Thoracic aorta (tissue), 2 donors: Measurements from ENCODE around the gene SAP30L. TPM values are rescaled to one million over a fixed set of nuclear protein-coding genes. Genes with fewer than 3 reads are reported as not detected.

Source experiments
- ATAC-seq: fragments of 150-250 bp; one replicate; pipeline ENCODE4 v1.8.0; 2017; ENCODE audit warnings: low read depth; ENCODE audit not compliant: insufficient number of reproducible peaks, low FRiP score
- DNase-seq: peaks from one replicate; pipeline ENCODE4 v3.0.0-alpha.2; 2020; ENCODE audit warnings: low spot score
- H3K27ac ChIP-seq, 2 donors: fragments of 200-600 bp; sonication (generic); 1 replicate in 1 of 2; 2 replicates in 1 of 2; pipeline ENCODE4 v1.5.1; 2016; ENCODE audit warnings: mild to moderate bottlenecking in 2 of 2, moderate library complexity in 2 of 2
- H3K27me3 ChIP-seq: fragments of 200-600 bp; sonication (generic); replicated peaks from 2 replicates; pipeline ENCODE4 v1.6.0; 2016; ENCODE audit warnings: mild to moderate bottlenecking; ENCODE audit not compliant: insufficient read depth
- H3K36me3 ChIP-seq: fragments of 200-600 bp; sonication (generic); one replicate; pipeline ENCODE4 v1.5.1; 2016
- H3K4me1 ChIP-seq, 2 donors: fragments of 200-600 bp; sonication (generic); 1 replicate in 1 of 2; 2 replicates in 1 of 2; pipeline versions ENCODE4 v1.5.1 to v1.6.0; 2016; ENCODE audit warnings: low read depth in 2 of 2, mild to moderate bottlenecking in 1 of 2; ENCODE audit not compliant: control insufficient read depth in 1 of 2
- H3K4me3 ChIP-seq: fragments of 200-600 bp; sonication (generic); 2 replicates; pipeline ENCODE4 v1.5.1; 2016; ENCODE audit warnings: mild to moderate bottlenecking
- H3K9me3 ChIP-seq: fragments of 200-600 bp; sonication (generic); 2 replicates; pipeline ENCODE4 v1.5.1; 2016
- CTCF ChIP-seq: fragments of 200-600 bp; sonication (generic); IDR thresholded peaks from one replicate; pipeline ENCODE4 v1.5.1; 2019; ENCODE audit warnings: antibody characterized with exemption
- total RNA-seq, 2 donors: library from RNA; depleted of rRNA; stranded (reverse); fragments of >200 nt; gene quantifications; one replicate each; pipeline versions ENCODE4 v1.1.0 to v1.2.3, GENCODE V29; 2016

Gene SAP30L
- total RNA-seq, 2 donors from 2014 or later: 43.7 to 85.6 TPM

- Histone ChIP-seq H3K27me3 (no peaks in the 10 kb centered on the region), H3K4me1 (no peaks in the 10 kb centered on the region), H3K27ac (no peak overlapping the region), H3K9me3 (no peaks in the 10 kb centered on the region), H3K4me3 (no peak overlapping the region), H3K36me3 (no peaks in the 10 kb centered on the region)
- ATAC-seq (no peak), DNase-seq (no peak)
- TF ChIP-seq CTCF: no peak
These were observed 16.5 kb upstream of the SAP30L start for GRCh38 chr5:154429341-154429740.

- H3K27me3 ChIP-seq: no peaks in the 10 kb centered on the region
- no peak for TF ChIP-seq CTCF
- no peak overlapping the region for H3K27ac ChIP-seq
- no peak overlapping the region for H3K4me3 ChIP-seq
- H3K36me3 ChIP-seq: no peaks in the 10 kb centered on the region
- ATAC-seq: no peak
- no peaks in the 10 kb centered on the region for H3K9me3 ChIP-seq
- no peak for DNase-seq
- no peaks in the 10 kb centered on the region for H3K4me1 ChIP-seq
These were observed 15.3 kb upstream of the SAP30L start for GRCh38 chr5:154430466-154430865.

GRCh38 chr5:154430961-154431630, 14.7 kb upstream of the SAP30L start:
- no peak overlapping the region for H3K4me3 ChIP-seq
- ATAC-seq (no peak), DNase-seq (no peak)
- H3K4me1 ChIP-seq: no peaks in the 10 kb centered on the region
- H3K36me3 ChIP-seq: no peaks in the 10 kb centered on the region
- no peak for TF ChIP-seq CTCF
- no peaks in the 10 kb centered on the region for H3K9me3 ChIP-seq
- H3K27ac ChIP-seq: no peak overlapping the region
- no peaks in the 10 kb centered on the region for H3K27me3 ChIP-seq

GRCh38 chr5:154435226-154435625, 10.6 kb upstream of the SAP30L start:
- Histone ChIP-seq H3K9me3 (no peaks in the 10 kb centered on the region), H3K27me3 (no peaks in the 10 kb centered on the region), H3K4me3 (no peak overlapping the region), H3K36me3 (peaks cover 17% of the 10 kb centered on the region), H3K27ac (no peak overlapping the region), H3K4me1 (no peaks in the 10 kb centered on the region)
- TF ChIP-seq CTCF: no peak
- ATAC-seq (no peak), DNase-seq (no peak)

- no peak for TF ChIP-seq CTCF
- Histone ChIP-seq H3K4me3 (no peak overlapping the region), H3K27me3 (no peaks in the 10 kb centered on the region), H3K4me1 (no peaks in the 10 kb centered on the region), H3K36me3 (peaks cover 21% of the 10 kb centered on the region), H3K9me3 (no peaks in the 10 kb centered on the region), H3K27ac (no peak overlapping the region)
- no peak for ATAC-seq
- no peak for DNase-seq
These were observed 8.4 kb upstream of the SAP30L start for GRCh38 chr5:154437281-154437965.
